PC-3 (cell line): Measurements from ENCODE around the gene PRMT1.

Experiments
- EZH2 ChIP-seq: fragments of 300-600 bp; sonication (generic); IDR thresholded peaks from one replicate; pipeline ENCODE4 v1.6.1; 2017; ENCODE audit warnings: antibody characterized with exemption, mild to moderate bottlenecking, low read length; ENCODE audit not compliant: unreplicated experiment
- TF ChIP-seq, protein P1 (sequence below): fragments of 300-600 bp; sonication (generic); conservative IDR thresholded peaks from 2 replicates; pipeline ENCODE4 v1.5.1; 2017; ENCODE audit warnings: antibody characterized with exemption, low read depth, mild to moderate bottlenecking, low read length

DNA sequence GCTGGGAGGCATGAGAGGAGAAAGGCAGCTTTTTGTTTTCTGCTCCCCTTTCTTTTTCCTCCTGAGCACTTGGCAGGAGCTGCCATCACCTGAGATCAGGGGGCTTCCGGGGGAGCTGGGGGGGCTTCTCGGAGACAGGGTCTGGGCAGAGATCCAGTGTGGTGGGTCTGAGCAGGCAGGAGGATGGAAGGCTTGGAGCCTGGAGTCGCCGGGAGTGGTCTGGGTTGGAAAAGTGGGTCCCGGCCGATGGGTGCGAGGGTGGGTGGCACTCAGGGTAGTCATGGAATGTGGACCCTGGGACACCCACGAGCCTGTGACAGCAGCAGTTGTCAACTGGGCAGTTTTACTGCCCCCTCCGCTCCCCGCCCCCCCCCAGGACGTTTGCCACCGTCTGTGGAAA is 10.1 kb downstream of the PRMT1 start:
- TF ChIP-seq, protein P1, sequence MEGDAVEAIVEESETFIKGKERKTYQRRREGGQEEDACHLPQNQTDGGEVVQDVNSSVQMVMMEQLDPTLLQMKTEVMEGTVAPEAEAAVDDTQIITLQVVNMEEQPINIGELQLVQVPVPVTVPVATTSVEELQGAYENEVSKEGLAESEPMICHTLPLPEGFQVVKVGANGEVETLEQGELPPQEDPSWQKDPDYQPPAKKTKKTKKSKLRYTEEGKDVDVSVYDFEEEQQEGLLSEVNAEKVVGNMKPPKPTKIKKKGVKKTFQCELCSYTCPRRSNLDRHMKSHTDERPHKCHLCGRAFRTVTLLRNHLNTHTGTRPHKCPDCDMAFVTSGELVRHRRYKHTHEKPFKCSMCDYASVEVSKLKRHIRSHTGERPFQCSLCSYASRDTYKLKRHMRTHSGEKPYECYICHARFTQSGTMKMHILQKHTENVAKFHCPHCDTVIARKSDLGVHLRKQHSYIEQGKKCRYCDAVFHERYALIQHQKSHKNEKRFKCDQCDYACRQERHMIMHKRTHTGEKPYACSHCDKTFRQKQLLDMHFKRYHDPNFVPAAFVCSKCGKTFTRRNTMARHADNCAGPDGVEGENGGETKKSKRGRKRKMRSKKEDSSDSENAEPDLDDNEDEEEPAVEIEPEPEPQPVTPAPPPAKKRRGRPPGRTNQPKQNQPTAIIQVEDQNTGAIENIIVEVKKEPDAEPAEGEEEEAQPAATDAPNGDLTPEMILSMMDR, result no peak
- no peak for TF ChIP-seq EZH2
